ENCODE data around the gene SLC22A2.

The SLC22A2 gene

GRCh38 chr6:160222491-160222890 is 36.1 kb downstream of the SLC22A2 start:
- TF ChIP-seq POLR2AphosphoS5 (IDR thresholded peaks at IDR 0.05; ENCODE audit: low read depth, low read length) = no peak
- TF ChIP-seq TAF1 (IDR thresholded peaks at IDR 0.05; ENCODE audit: borderline replicate concordance, low read depth, low read length) = no peak
- TF ChIP-seq POLR2A (IDR thresholded peaks at IDR 0.05; ENCODE audit: low read depth, low read length) = no peak
- FAIRE-seq (no peak), DNase-seq (ENCODE audit: insufficient read length) (no peak)

- TF ChIP-seq POLR2A (IDR thresholded peaks at IDR 0.05; ENCODE audit: low read depth, low read length) (no peak), POLR2AphosphoS5 (IDR thresholded peaks at IDR 0.05; ENCODE audit: low read depth, low read length) (no peak), TAF1 (IDR thresholded peaks at IDR 0.05; ENCODE audit: borderline replicate concordance, low read depth, low read length) (no peak)
- FAIRE-seq (no peak), DNase-seq (ENCODE audit: insufficient read length) (no peak)
Observed at GRCh38 chr6:160221918-160222317, 36.7 kb downstream of the SLC22A2 start.

- FAIRE-seq (no peak), DNase-seq (ENCODE audit: insufficient read length) (no peak)
- no peak for TF ChIP-seq POLR2A (IDR thresholded peaks at IDR 0.05; ENCODE audit: low read depth, low read length)
- TF ChIP-seq POLR2AphosphoS5 (IDR thresholded peaks at IDR 0.05; ENCODE audit: low read depth, low read length) = no peak
- TF ChIP-seq TAF1 (IDR thresholded peaks at IDR 0.05; ENCODE audit: borderline replicate concordance, low read depth, low read length) = no peak
Observed at GRCh38 chr6:160221423-160221822, 37.2 kb downstream of the SLC22A2 start.

DNA sequence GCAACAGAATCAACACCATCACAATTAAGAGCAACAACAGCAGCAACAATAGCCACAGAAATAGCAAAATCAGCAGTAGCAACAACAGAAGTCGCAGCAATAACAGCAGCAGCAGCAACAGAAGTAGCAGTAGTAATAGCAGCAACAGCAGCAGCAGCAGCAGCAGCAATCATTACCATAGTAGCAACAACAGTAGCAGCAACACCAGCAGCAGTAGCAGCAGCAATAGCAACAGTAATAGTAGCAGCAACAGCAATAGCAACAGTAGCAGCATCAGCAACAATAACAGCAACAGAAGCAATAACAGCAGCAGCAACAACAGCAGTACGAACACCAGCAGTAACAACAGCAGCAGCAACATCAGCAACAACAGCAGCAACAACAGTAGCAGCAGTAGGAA is 39.8 kb downstream of the SLC22A2 start:
- DNase-seq (ENCODE audit: insufficient read length) (no peak), FAIRE-seq (peak; percentile 72)
- TF ChIP-seq TAF1 (IDR thresholded peaks at IDR 0.05; ENCODE audit: borderline replicate concordance, low read depth, low read length) = no peak
- TF ChIP-seq POLR2AphosphoS5 (IDR thresholded peaks at IDR 0.05; ENCODE audit: low read depth, low read length) = no peak
- no peak for TF ChIP-seq POLR2A (IDR thresholded peaks at IDR 0.05; ENCODE audit: low read depth, low read length)

- no peak for FAIRE-seq
- DNase-seq (ENCODE audit: insufficient read length) = no peak
- TF ChIP-seq POLR2A (IDR thresholded peaks at IDR 0.05; ENCODE audit: low read depth, low read length) = no peak
- no peak for TF ChIP-seq TAF1 (IDR thresholded peaks at IDR 0.05; ENCODE audit: borderline replicate concordance, low read depth, low read length)
- no peak for TF ChIP-seq POLR2AphosphoS5 (IDR thresholded peaks at IDR 0.05; ENCODE audit: low read depth, low read length)
Observed at GRCh38 chr6:160217863-160218262, 40.8 kb downstream of the SLC22A2 start.

- no peak for TF ChIP-seq POLR2AphosphoS5 (IDR thresholded peaks at IDR 0.05; ENCODE audit: low read depth, low read length)
- TF ChIP-seq POLR2A (IDR thresholded peaks at IDR 0.05; ENCODE audit: low read depth, low read length) = no peak
- no peak for TF ChIP-seq TAF1 (IDR thresholded peaks at IDR 0.05; ENCODE audit: borderline replicate concordance, low read depth, low read length)
- no peak for DNase-seq (ENCODE audit: insufficient read length)
- FAIRE-seq = no peak
Observed at GRCh38 chr6:160217073-160217472, 41.5 kb downstream of the SLC22A2 start.

DNA sequence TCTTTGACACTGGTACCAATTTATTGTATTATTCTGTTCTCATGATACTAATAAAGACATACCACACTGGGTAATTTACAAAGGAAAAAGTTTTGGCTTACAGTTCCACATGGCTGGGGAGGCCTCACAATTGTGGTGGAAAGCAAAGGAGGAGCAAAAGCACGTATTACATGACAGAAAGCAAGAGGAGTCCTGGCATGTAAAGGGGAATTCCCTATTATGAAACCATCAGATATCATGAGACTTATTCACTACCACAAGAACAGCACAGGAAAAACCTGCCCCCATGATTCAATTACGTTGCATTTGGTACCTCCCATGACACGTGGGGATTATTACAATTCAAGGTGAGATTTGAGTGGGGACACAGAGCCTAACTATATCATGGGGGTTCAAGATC is 43.4 kb downstream of the SLC22A2 start:
- TF ChIP-seq POLR2A (IDR thresholded peaks at IDR 0.05; ENCODE audit: low read depth, low read length) = no peak
- TF ChIP-seq POLR2AphosphoS5 (IDR thresholded peaks at IDR 0.05; ENCODE audit: low read depth, low read length) = no peak
- TF ChIP-seq TAF1 (IDR thresholded peaks at IDR 0.05; ENCODE audit: borderline replicate concordance, low read depth, low read length) = no peak
- DNase-seq (ENCODE audit: insufficient read length) (no peak), FAIRE-seq (no peak)

GRCh38 chr6:160207618-160208017 is 51.0 kb downstream of the SLC22A2 start:
- DNase-seq (ENCODE audit: insufficient read length) (no peak), FAIRE-seq (no peak)
- TF ChIP-seq POLR2AphosphoS5 (IDR thresholded peaks at IDR 0.05; ENCODE audit: low read depth, low read length) (no peak), TAF1 (IDR thresholded peaks at IDR 0.05; ENCODE audit: borderline replicate concordance, low read depth, low read length) (no peak), POLR2A (IDR thresholded peaks at IDR 0.05; ENCODE audit: low read depth, low read length) (no peak)

DNA sequence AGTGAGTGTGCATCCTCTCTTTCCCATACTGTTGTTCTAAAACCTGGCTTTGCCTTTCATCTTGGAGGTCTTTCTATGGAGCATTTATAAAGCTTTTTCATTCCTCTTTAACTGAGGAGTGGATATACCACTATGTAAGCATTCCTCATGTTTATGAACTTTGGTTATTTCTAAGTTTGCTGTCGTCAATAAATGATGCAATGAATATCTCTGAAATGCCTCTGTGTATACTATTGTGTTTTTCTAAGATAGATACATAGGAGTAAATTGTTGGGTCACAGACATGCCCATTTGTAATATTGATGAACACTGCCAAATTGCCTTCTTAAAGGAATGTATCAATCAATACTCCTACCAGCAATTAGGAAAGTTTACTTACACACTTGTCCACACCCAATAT is 53.9 kb downstream of the SLC22A2 start:
- DNase-seq (ENCODE audit: insufficient read length) (no peak), FAIRE-seq (no peak)
- TF ChIP-seq POLR2AphosphoS5 (IDR thresholded peaks at IDR 0.05; ENCODE audit: low read depth, low read length) = no peak
- TF ChIP-seq POLR2A (IDR thresholded peaks at IDR 0.05; ENCODE audit: low read depth, low read length) = no peak
- no peak for TF ChIP-seq TAF1 (IDR thresholded peaks at IDR 0.05; ENCODE audit: borderline replicate concordance, low read depth, low read length)

GRCh38 chr6:160203953-160204352 is 54.7 kb downstream of the SLC22A2 start:
- DNase-seq (ENCODE audit: insufficient read length) (no peak), FAIRE-seq (no peak)
- TF ChIP-seq POLR2A (IDR thresholded peaks at IDR 0.05; ENCODE audit: low read depth, low read length) (no peak), TAF1 (IDR thresholded peaks at IDR 0.05; ENCODE audit: borderline replicate concordance, low read depth, low read length) (no peak), POLR2AphosphoS5 (IDR thresholded peaks at IDR 0.05; ENCODE audit: low read depth, low read length) (no peak)

- DNase-seq (ENCODE audit: insufficient read length) = no peak
- FAIRE-seq = peak; percentile 33
- TF ChIP-seq TAF1 (IDR thresholded peaks at IDR 0.05; ENCODE audit: borderline replicate concordance, low read depth, low read length) (no peak), POLR2AphosphoS5 (IDR thresholded peaks at IDR 0.05; ENCODE audit: low read depth, low read length) (no peak), POLR2A (IDR thresholded peaks at IDR 0.05; ENCODE audit: low read depth, low read length) (no peak)
Observed at GRCh38 chr6:160203522-160203921, 55.1 kb downstream of the SLC22A2 start.

- TF ChIP-seq TAF1 (IDR thresholded peaks at IDR 0.05; ENCODE audit: borderline replicate concordance, low read depth, low read length) = no peak
- no peak for TF ChIP-seq POLR2A (IDR thresholded peaks at IDR 0.05; ENCODE audit: low read depth, low read length)
- TF ChIP-seq POLR2AphosphoS5 (IDR thresholded peaks at IDR 0.05; ENCODE audit: low read depth, low read length) = no peak
- FAIRE-seq (no peak), DNase-seq (ENCODE audit: insufficient read length) (no peak)
Observed at GRCh38 chr6:160203076-160203475, 55.5 kb downstream of the SLC22A2 start.

DNA sequence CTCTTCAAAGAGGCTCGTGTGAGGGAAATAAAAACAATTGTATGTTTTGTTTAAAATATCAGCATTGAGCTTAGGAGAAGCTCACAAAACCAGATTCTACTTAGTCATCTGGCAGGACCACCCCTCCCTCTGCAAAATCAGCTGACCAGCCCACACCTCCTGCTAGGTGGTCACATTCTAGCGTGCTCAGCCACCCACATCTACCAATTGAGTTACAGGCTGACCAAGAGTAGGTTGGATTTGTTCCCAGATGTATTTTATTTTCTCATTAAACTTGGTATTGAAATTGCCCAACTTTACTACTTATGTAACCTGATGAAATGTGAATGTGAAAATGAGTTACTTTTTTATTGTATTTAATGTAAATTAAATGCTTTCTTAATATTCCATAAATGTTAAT is 56.2 kb downstream of the SLC22A2 start:
- TF ChIP-seq POLR2A (IDR thresholded peaks at IDR 0.05; ENCODE audit: low read depth, low read length) (no peak), TAF1 (IDR thresholded peaks at IDR 0.05; ENCODE audit: borderline replicate concordance, low read depth, low read length) (no peak), POLR2AphosphoS5 (IDR thresholded peaks at IDR 0.05; ENCODE audit: low read depth, low read length) (no peak)
- DNase-seq (ENCODE audit: insufficient read length) (no peak), FAIRE-seq (no peak)

All from GM12892 (cell line).